ENCODE data around the gene GDPD3.
"Not testable (repeated sequence)": the region's sequence is repeated elsewhere in the genome, so short reads cannot be mapped to it uniquely, and the experiment has no call there.

The GDPD3 gene

GRCh38 chr16:30113031-30113710, at the start of gene GDPD3:
GDPD3 (minus strand) TSS chr16:30113537; CDS start chr16:30113478, 59 bp downstream.
- no peak for DNase-seq (ENCODE audit: low read depth)

GRCh38 chr16:30157214-30157613, 43.9 kb upstream of the GDPD3 start:
- DNase-seq (ENCODE audit: low read depth): no peak

- DNase-seq (ENCODE audit: low read depth): no peak
Observed at GRCh38 chr16:30155188-30155587, 41.9 kb upstream of the GDPD3 start.

GRCh38 chr16:30152517-30152916, 39.2 kb upstream of the GDPD3 start:
- no peak for DNase-seq (ENCODE audit: low read depth)

GRCh38 chr16:30151091-30151490, 37.8 kb upstream of the GDPD3 start:
- no peak for DNase-seq (ENCODE audit: low read depth)

- no peak for DNase-seq (ENCODE audit: low read depth)
Observed at GRCh38 chr16:30149250-30149930, 36.1 kb upstream of the GDPD3 start.

- no peak for DNase-seq (ENCODE audit: low read depth)
Observed at GRCh38 chr16:30147843-30148510, 34.6 kb upstream of the GDPD3 start.

GRCh38 chr16:30145657-30146056, 32.3 kb upstream of the GDPD3 start:
- no peak for DNase-seq (ENCODE audit: low read depth)

GRCh38 chr16:30144917-30145316, 31.6 kb upstream of the GDPD3 start:
- DNase-seq (ENCODE audit: low read depth): no peak

- DNase-seq (ENCODE audit: low read depth): no peak
Observed at GRCh38 chr16:30144017-30144416, 30.7 kb upstream of the GDPD3 start.

- DNase-seq (ENCODE audit: low read depth): no peak
Observed at GRCh38 chr16:30143347-30143702, 30.0 kb upstream of the GDPD3 start.

GRCh38 chr16:30142672-30143346, 29.5 kb upstream of the GDPD3 start:
- DNase-seq (ENCODE audit: low read depth): no peak

- no peak for DNase-seq (ENCODE audit: low read depth)
Observed at GRCh38 chr16:30141750-30142149, 28.4 kb upstream of the GDPD3 start.

- DNase-seq (ENCODE audit: low read depth): no peak
Observed at GRCh38 chr16:30139583-30140481, 26.5 kb upstream of the GDPD3 start.

- no peak for DNase-seq (ENCODE audit: low read depth)
Observed at GRCh38 chr16:30137897-30138296, 24.6 kb upstream of the GDPD3 start.

- no peak for DNase-seq (ENCODE audit: low read depth)
Observed at GRCh38 chr16:30136971-30137605, 23.8 kb upstream of the GDPD3 start.

- no peak for DNase-seq (ENCODE audit: low read depth)
Observed at GRCh38 chr16:30132591-30132990, 19.3 kb upstream of the GDPD3 start.

GRCh38 chr16:30131869-30132475, 18.6 kb upstream of the GDPD3 start:
- no peak for DNase-seq (ENCODE audit: low read depth)

- no peak for DNase-seq (ENCODE audit: low read depth)
Observed at GRCh38 chr16:30127993-30128392, 14.7 kb upstream of the GDPD3 start.

GRCh38 chr16:30125690-30126089, 12.4 kb upstream of the GDPD3 start:
- DNase-seq (ENCODE audit: low read depth): not testable (repeated sequence)

GRCh38 chr16:30124985-30125379, 11.6 kb upstream of the GDPD3 start:
- DNase-seq (ENCODE audit: low read depth): no peak
